ENCODE data around the gene NKPD1. TPM values are rescaled to one million over a fixed set of nuclear protein-coding genes. Genes with fewer than 3 reads are reported as not detected.

Gene NKPD1
- total and polyA plus RNA-seq, 2 experiments from 2014 or later = 0.24 to 1.3 TPM

DNA sequence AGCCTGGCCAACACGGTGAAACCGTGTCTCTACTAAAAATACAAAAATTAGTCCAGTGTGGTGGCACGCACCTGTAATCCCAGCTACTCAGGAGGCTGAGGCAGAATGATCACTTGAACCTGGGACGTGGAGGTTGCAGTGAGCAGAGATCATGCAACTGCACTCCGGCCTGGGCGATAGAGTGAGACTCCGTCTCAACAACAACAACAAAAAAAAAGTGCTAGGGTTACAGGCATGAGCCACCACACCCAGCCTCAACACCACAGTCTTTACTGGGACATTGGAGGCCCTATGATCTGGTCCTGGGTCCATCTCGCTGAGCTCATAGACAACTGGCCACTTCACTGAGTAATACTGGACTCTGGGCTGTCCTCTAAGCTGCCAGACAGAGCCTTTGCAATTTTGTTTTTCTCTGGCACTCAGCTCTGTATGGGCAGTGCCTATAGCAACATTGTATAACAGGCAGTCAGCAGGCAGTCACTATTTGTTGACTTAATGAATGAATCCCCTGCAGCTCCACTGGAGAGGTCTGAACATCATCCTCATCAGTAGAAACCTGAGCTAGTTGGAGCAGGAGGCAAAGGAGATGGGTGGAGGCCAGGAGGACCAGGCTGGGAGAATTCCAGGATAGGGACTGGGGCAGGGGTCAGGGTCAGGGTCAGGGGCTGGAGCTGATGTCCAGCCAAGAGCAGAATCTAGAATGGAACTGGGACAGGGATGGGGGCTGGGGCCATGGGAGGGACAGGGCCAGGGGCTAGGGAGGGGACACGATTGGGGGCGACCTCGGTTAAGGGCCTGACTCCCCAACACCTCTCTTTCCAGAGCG lies 25.9 kb upstream of the NKPD1 start:
- H3K27ac ChIP-seq (ENCODE audit: low read depth) = no peak overlapping the region
- H3K27me3 ChIP-seq (ENCODE audit: insufficient read depth) = no peaks in the 10 kb centered on the region
- no peaks in the 10 kb centered on the region for H3K9me2 ChIP-seq (ENCODE audit: insufficient read depth)
- no peak for ATAC-seq
- H3K4me1 ChIP-seq (ENCODE audit: insufficient read depth) = no peaks in the 10 kb centered on the region
- 0 out of 2 replicates have a peak, but pooled peaks cover 2% of the 10 kb centered on the region for H4K20me1 ChIP-seq (replicated peaks; ENCODE audit: insufficient read depth)
- no peaks in the 10 kb centered on the region for H3K36me3 Mint-ChIP-seq (ENCODE audit: low read depth)
- no peaks in the 10 kb centered on the region for H3K36me3 ChIP-seq (ENCODE audit: insufficient read depth)
- TF ChIP-seq NANOG (IDR thresholded peaks at IDR 0.05; ENCODE audit: borderline replicate concordance) = no peak
- TF ChIP-seq CREB1 (CRISPR knock-in tag; IDR thresholded peaks at IDR 0.05; ENCODE audit: low read depth) = no peak
- no peak for TF ChIP-seq JUNB (IDR thresholded peaks at IDR 0.05; ENCODE audit: unreplicated experiment)
- no peak for TF ChIP-seq STAT1 (IDR thresholded peaks at IDR 0.05; ENCODE audit: unreplicated experiment)
- no peak for TF ChIP-seq ZNF114 (CRISPR knock-in tag; IDR thresholded peaks at IDR 0.05)
- TF ChIP-seq, protein P1, sequence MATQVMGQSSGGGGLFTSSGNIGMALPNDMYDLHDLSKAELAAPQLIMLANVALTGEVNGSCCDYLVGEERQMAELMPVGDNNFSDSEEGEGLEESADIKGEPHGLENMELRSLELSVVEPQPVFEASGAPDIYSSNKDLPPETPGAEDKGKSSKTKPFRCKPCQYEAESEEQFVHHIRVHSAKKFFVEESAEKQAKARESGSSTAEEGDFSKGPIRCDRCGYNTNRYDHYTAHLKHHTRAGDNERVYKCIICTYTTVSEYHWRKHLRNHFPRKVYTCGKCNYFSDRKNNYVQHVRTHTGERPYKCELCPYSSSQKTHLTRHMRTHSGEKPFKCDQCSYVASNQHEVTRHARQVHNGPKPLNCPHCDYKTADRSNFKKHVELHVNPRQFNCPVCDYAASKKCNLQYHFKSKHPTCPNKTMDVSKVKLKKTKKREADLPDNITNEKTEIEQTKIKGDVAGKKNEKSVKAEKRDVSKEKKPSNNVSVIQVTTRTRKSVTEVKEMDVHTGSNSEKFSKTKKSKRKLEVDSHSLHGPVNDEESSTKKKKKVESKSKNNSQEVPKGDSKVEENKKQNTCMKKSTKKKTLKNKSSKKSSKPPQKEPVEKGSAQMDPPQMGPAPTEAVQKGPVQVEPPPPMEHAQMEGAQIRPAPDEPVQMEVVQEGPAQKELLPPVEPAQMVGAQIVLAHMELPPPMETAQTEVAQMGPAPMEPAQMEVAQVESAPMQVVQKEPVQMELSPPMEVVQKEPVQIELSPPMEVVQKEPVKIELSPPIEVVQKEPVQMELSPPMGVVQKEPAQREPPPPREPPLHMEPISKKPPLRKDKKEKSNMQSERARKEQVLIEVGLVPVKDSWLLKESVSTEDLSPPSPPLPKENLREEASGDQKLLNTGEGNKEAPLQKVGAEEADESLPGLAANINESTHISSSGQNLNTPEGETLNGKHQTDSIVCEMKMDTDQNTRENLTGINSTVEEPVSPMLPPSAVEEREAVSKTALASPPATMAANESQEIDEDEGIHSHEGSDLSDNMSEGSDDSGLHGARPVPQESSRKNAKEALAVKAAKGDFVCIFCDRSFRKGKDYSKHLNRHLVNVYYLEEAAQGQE (IDR thresholded peaks at IDR 0.05; ENCODE audit: unreplicated experiment) = no peak
- no peak for TF ChIP-seq EZH2 (IDR thresholded peaks at IDR 0.05; ENCODE audit: low read depth, unreplicated experiment)
- TF ChIP-seq ZNF331 (CRISPR knock-in tag; IDR thresholded peaks at IDR 0.05; ENCODE audit: low read depth) = no peak
- TF ChIP-seq ZNF462 (CRISPR knock-in tag; IDR thresholded peaks at IDR 0.05) = no peak
- TF ChIP-seq, protein P2, sequence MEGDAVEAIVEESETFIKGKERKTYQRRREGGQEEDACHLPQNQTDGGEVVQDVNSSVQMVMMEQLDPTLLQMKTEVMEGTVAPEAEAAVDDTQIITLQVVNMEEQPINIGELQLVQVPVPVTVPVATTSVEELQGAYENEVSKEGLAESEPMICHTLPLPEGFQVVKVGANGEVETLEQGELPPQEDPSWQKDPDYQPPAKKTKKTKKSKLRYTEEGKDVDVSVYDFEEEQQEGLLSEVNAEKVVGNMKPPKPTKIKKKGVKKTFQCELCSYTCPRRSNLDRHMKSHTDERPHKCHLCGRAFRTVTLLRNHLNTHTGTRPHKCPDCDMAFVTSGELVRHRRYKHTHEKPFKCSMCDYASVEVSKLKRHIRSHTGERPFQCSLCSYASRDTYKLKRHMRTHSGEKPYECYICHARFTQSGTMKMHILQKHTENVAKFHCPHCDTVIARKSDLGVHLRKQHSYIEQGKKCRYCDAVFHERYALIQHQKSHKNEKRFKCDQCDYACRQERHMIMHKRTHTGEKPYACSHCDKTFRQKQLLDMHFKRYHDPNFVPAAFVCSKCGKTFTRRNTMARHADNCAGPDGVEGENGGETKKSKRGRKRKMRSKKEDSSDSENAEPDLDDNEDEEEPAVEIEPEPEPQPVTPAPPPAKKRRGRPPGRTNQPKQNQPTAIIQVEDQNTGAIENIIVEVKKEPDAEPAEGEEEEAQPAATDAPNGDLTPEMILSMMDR (conservative IDR thresholded peaks at IDR 0.05; ENCODE audit: low read depth in 2 of 2) = no peak
- no peak for TF ChIP-seq POLR2AphosphoS5 (IDR thresholded peaks at IDR 0.05; ENCODE audit: low read depth)
- TF ChIP-seq, protein P3, sequence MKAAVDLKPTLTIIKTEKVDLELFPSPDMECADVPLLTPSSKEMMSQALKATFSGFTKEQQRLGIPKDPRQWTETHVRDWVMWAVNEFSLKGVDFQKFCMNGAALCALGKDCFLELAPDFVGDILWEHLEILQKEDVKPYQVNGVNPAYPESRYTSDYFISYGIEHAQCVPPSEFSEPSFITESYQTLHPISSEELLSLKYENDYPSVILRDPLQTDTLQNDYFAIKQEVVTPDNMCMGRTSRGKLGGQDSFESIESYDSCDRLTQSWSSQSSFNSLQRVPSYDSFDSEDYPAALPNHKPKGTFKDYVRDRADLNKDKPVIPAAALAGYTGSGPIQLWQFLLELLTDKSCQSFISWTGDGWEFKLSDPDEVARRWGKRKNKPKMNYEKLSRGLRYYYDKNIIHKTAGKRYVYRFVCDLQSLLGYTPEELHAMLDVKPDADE (IDR thresholded peaks at IDR 0.05) = no peak
- no peak for TF ChIP-seq EZH2phosphoT487 (IDR thresholded peaks at IDR 0.05; ENCODE audit: unreplicated experiment)
- H3K27me3 Mint-ChIP-seq (ENCODE audit: insufficient read depth, low read depth, poor library complexity) = peaks cover 6% of the 10 kb centered on the region
- no peaks in the 10 kb centered on the region for H3K79me2 ChIP-seq (replicated peaks; ENCODE audit: insufficient read depth)
- H3K4me2 ChIP-seq = 0 out of 2 replicates have a peak overlapping the region, but pooled peaks have one; percentile 21
- H3K27ac Mint-ChIP-seq = no peak overlapping the region
- DNase-seq (ENCODE audit: low spot score) = no peak
- H3F3A ChIP-seq (replicated peaks; ENCODE audit: low read depth) = no peaks in the 10 kb centered on the region
- no peak overlapping the region for H3K4me3 ChIP-seq
- no peak overlapping the region for H2AFZ ChIP-seq
- no peak overlapping the region for H3K4me3 Mint-ChIP-seq
- H3K4me1 Mint-ChIP-seq = peaks cover 2% of the 10 kb centered on the region; the same call in 2 of the 3 replicates
- H3K9me3 Mint-ChIP-seq = no peaks in the 10 kb centered on the region
